ENCODE measurements around the gene TMIE. TPM values are rescaled to one million over a fixed set of nuclear protein-coding genes. Genes with fewer than 3 reads are reported as not detected.

TMIE gene
- total and polyA plus RNA-seq, 2 of the 4 experiments (the other 2 are of a cell fraction): 0.12 TPM; not detected in 1

DNA sequence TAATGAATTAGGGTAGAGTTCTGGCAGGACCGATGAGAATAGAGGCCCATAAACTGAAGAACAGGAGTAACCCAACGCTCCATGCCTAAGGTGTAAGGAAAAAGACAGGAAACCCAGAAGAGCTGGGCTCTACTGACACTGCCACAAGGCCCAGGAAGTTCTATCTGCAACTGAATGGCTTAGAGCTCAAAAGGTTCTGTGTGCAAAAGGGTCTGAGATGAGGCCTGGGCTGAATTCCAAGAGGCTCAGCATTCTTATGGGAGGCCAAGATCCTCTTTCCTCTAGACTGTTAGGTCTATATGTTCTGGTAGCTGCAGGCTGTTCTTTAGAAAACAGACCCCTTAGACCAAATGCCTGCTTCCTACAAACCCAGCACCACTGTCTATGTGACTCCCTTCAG, 47.0 kb downstream of the TMIE start:
- Histone ChIP-seq H3K36me3 (ENCODE audit: control insufficient read depth, insufficient read depth, low read length) (no peaks in the 10 kb centered on the region), H4K20me1 (ENCODE audit: insufficient read depth, low read length) (no peaks in the 10 kb centered on the region), H3K27ac (ENCODE audit: insufficient read depth, low read length) (no peak overlapping the region), H3K56ac (ENCODE audit: extremely low read depth, insufficient read depth, low read length) (no peak overlapping the region), H2BK15ac (ENCODE audit: low read depth, low read length) (no peak overlapping the region), H2BK20ac (ENCODE audit: low read depth, low read length) (no peak overlapping the region), H4K91ac (ENCODE audit: insufficient read depth, low read depth, low read length) (no peak overlapping the region), H3K9me1 (ENCODE audit: insufficient read depth, low read length) (no peaks in the 10 kb centered on the region), H3K23ac (ENCODE audit: low read depth, low read length) (no peak overlapping the region), H3K9me3 (ENCODE audit: control insufficient read depth, insufficient read depth, low read length) (no peaks in the 10 kb centered on the region), H4K5ac (ENCODE audit: low read depth, low read length) (no peak overlapping the region), H3K4me1 (ENCODE audit: control insufficient read depth, insufficient read depth, low read length) (no peaks in the 10 kb centered on the region), H2BK120ac (ENCODE audit: low read depth, low read length) (no peak overlapping the region), H4K8ac (ENCODE audit: low read depth in 2 of 2, low read length in 2 of 2) (no peak overlapping the region), H2BK5ac (ENCODE audit: low read depth, low read length, poor library complexity, severe bottlenecking) (no peak overlapping the region), H3K18ac (ENCODE audit: low read depth, low read length) (no peak overlapping the region), H3K4me3 (ENCODE audit: insufficient read depth, low read depth, low read length) (no peak overlapping the region), H2AK5ac (ENCODE audit: low read depth, low read length) (no peak overlapping the region), H3K79me1 (ENCODE audit: low read depth in 1 of 2, low read length in 2 of 2) (no peaks in the 10 kb centered on the region), H2AFZ (replicated peaks; ENCODE audit: low read length, poor library complexity) (no peak overlapping the region), H3K27me3 (ENCODE audit: control insufficient read depth, insufficient read depth, low read length) (peaks cover 59% of the 10 kb centered on the region), H3K9ac (ENCODE audit: low read depth, low read length) (no peak overlapping the region), H3K14ac (replicated peaks; ENCODE audit: low read depth, low read length) (no peak overlapping the region), H3K4me2 (ENCODE audit: low read depth, low read length) (no peak overlapping the region), H3K4ac (ENCODE audit: low read depth, low read length) (no peak overlapping the region), H2AK9ac (replicated peaks; ENCODE audit: low read depth, low read length, poor library complexity) (no peak overlapping the region)
- CTCF ChIA-PET: no interaction called here
- no CpG with 5 or more reads among the region's 2 CpGs for WGBS, 2 experiments (ENCODE audit: extremely low coverage in 2 of 2, insufficient read length in 1 of 2)
- intact Hi-C loops (cut with micrococcal nuclease) (loop anchor here (5.0 kb wide), 1 partner anchor 449 kb away; no protein-coding TSS in a partner anchor), dilution Hi-C loops (cut with HindIII; ENCODE audit: low sequenced_read_pairs, unreplicated experiment) (no loop called here), in situ Hi-C loops (cut with MboI; ENCODE audit: low sequenced_read_pairs) (no loop called here)
- no TSS peak for BruUV-seq (replicated peaks)
- DNase-seq (no peak), ATAC-seq (ENCODE audit: low read depth) (no peak)
- POLR2A ChIA-PET (ENCODE audit: unreplicated experiment): no interaction called here
- TF ChIP-seq MXI1 (IDR thresholded peaks at IDR 0.05; ENCODE audit: borderline replicate concordance, low read depth, low read length) (no peak), FOS (IDR thresholded peaks at IDR 0.05; ENCODE audit: low read depth, low read length) (no peak), BHLHE40 (IDR thresholded peaks at IDR 0.05; ENCODE audit: low read depth, low read length) (no peak), MAZ (IDR thresholded peaks at IDR 0.05; ENCODE audit: borderline replicate concordance, low read depth, low read length) (no peak)
- TF ChIP-seq, protein P1, sequence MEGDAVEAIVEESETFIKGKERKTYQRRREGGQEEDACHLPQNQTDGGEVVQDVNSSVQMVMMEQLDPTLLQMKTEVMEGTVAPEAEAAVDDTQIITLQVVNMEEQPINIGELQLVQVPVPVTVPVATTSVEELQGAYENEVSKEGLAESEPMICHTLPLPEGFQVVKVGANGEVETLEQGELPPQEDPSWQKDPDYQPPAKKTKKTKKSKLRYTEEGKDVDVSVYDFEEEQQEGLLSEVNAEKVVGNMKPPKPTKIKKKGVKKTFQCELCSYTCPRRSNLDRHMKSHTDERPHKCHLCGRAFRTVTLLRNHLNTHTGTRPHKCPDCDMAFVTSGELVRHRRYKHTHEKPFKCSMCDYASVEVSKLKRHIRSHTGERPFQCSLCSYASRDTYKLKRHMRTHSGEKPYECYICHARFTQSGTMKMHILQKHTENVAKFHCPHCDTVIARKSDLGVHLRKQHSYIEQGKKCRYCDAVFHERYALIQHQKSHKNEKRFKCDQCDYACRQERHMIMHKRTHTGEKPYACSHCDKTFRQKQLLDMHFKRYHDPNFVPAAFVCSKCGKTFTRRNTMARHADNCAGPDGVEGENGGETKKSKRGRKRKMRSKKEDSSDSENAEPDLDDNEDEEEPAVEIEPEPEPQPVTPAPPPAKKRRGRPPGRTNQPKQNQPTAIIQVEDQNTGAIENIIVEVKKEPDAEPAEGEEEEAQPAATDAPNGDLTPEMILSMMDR (conservative IDR thresholded peaks at IDR 0.05; ENCODE audit: low read depth, low read length): no peak

Measured in IMR-90 (cell line).